Esophagus (tissue), 2 donors: ENCODE results near the gene ZNF385B. TPM values are rescaled to one million over a fixed set of nuclear protein-coding genes. Genes with fewer than 3 reads are reported as not detected.

Source experiments
- H3K27ac ChIP-seq, 2 donors: one replicate each; pipeline ENCODE4 v1.5.1; 2013; ENCODE audit warnings: low read depth in 2 of 2, mild to moderate bottlenecking in 2 of 2, inconsistent platforms in 1 of 2, low read length in 1 of 2, moderate library complexity in 1 of 2
- H3K27me3 ChIP-seq, 2 donors: one replicate each; pipeline ENCODE4 v1.6.1; 2013; ENCODE audit warnings: low read length in 2 of 2, control low read depth in 1 of 2, mild to moderate bottlenecking in 1 of 2; ENCODE audit not compliant: insufficient read depth in 2 of 2, control insufficient read depth in 1 of 2
- H3K36me3 ChIP-seq, 2 donors: one replicate each; pipeline ENCODE4 v1.6.1; 2013; ENCODE audit warnings: low read length in 1 of 2; ENCODE audit not compliant: control insufficient read depth in 2 of 2, insufficient read depth in 2 of 2
- H3K4me1 ChIP-seq, 2 donors: one replicate each; pipeline ENCODE4 v1.6.1; 2013; ENCODE audit warnings: low read length in 1 of 2; ENCODE audit not compliant: control insufficient read depth in 2 of 2, insufficient read depth in 2 of 2
- H3K4me3 ChIP-seq, 2 donors: one replicate each; pipeline ENCODE4 v1.5.1; 2013; ENCODE audit warnings: low read length in 2 of 2, mild to moderate bottlenecking in 2 of 2, low read depth in 1 of 2, moderate library complexity in 1 of 2
- H3K9me3 ChIP-seq, 2 donors: one replicate each; pipeline ENCODE4 v1.6.1; 2013; ENCODE audit warnings: mild to moderate bottlenecking in 2 of 2, low read depth in 1 of 2, low read length in 1 of 2, moderate library complexity in 1 of 2; ENCODE audit not compliant: control insufficient read depth in 2 of 2, insufficient read depth in 1 of 2
- WGBS, 2 donors: extraction: QIAGEN DNeasy Blood & Tissue Kit; methylation state at CpG; one replicate each; pipeline ENCODE4 v1.1.7; 2013; 5-methylcytosine and 5-hydroxymethylcytosine counted together
- polyA plus RNA-seq, 2 donors: library from polyadenylated mRNA; stranded (reverse); fragments of 200-250 nt; gene quantifications; one replicate each; pipeline ENCODE4 v1.2.3, GENCODE V29; 2013
- donor health status: healthy with polysubstance abuse.
- donor health status: Bipolar disorder and iron deficiency.

The ZNF385B gene
- polyA plus RNA-seq, 2 donors, result 0.22 to 0.29 TPM

GRCh38 chr2:179455824-179456223 lies 405.6 kb downstream of the ZNF385B start:
- H3K36me3 ChIP-seq, result no peaks in the 10 kb centered on the region
- H3K27me3 ChIP-seq, result no peaks in the 10 kb centered on the region
- no peak overlapping the region for H3K27ac ChIP-seq
- H3K9me3 ChIP-seq, result no peaks in the 10 kb centered on the region
- 86 to 89% methylated on average over 4 of the region's 4 CpGs for WGBS, 2 donors
- no peaks in the 10 kb centered on the region for H3K4me1 ChIP-seq
- H3K4me3 ChIP-seq, result no peak overlapping the region

DNA sequence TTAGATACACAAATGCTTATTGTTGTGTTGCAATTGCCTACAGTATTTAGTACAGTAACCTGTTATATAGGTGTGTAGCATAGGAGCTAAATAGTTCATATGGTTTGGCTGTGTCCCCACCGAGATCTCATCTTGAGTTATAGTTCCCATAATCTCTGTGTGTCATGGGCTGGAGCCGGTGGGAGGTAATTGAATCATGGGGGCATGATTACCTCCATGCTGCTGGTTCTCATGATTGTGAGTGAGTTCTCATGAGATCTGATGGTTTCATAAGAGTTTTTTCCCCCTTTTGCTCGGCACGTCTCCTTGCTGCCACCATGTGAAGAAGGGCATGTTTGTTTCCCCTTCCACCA lies 406.3 kb downstream of the ZNF385B start:
- no peaks in the 10 kb centered on the region for H3K36me3 ChIP-seq
- 86 to 90% methylated on average over 4 of the region's 4 CpGs for WGBS, 2 donors
- no peaks in the 10 kb centered on the region for H3K9me3 ChIP-seq
- H3K27ac ChIP-seq, result no peak overlapping the region
- no peak overlapping the region for H3K4me3 ChIP-seq
- H3K27me3 ChIP-seq, result no peaks in the 10 kb centered on the region
- no peaks in the 10 kb centered on the region for H3K4me1 ChIP-seq

DNA sequence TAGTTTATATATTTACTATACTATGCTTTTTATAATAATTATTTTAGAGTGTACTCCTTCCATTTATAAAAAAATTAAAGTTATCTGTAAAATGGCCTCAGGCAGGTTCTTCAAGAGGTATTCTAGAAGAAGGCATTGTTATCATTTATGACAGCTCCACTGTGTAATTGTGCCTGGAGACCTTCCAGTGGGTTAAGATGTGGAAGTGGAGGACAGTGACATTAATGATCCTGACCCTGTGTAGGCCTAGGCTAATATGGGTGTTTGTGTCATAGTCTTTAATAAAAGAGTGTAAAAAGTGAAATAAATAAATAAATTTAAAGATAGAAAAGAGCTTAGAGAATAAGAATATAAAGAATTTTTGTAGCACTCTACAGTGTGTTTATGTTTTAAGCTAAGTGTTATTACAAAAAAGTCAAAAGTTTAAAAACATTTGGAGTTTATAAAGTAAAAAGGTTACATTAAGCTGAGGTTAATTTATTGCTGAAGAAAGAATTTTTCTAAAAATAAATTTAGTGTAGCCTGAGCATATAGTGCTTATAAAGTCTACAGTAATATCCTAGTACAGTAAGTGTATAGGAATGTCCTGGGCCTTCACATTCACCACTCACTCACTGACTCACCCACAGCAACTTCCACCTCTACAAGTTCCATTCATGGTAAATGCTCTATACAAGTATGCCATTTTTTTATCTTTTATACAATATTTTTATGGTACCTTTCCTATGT lies 406.8 kb downstream of the ZNF385B start:
- Histone ChIP-seq H3K4me3 (no peak overlapping the region), H3K27ac (no peak overlapping the region), H3K36me3 (no peaks in the 10 kb centered on the region), H3K27me3 (no peaks in the 10 kb centered on the region), H3K4me1 (no peaks in the 10 kb centered on the region), H3K9me3 (no peaks in the 10 kb centered on the region)

- H3K36me3 ChIP-seq, result no peaks in the 10 kb centered on the region
- H3K4me3 ChIP-seq, result no peak overlapping the region
- WGBS, 2 donors, result 85 to 86% methylated on average over 4 of the region's 4 CpGs
- no peaks in the 10 kb centered on the region for H3K9me3 ChIP-seq
- H3K27ac ChIP-seq, result no peak overlapping the region
- H3K27me3 ChIP-seq, result no peaks in the 10 kb centered on the region
- no peaks in the 10 kb centered on the region for H3K4me1 ChIP-seq
These were observed 412.4 kb downstream of the ZNF385B start for GRCh38 chr2:179449010-179449409.

DNA sequence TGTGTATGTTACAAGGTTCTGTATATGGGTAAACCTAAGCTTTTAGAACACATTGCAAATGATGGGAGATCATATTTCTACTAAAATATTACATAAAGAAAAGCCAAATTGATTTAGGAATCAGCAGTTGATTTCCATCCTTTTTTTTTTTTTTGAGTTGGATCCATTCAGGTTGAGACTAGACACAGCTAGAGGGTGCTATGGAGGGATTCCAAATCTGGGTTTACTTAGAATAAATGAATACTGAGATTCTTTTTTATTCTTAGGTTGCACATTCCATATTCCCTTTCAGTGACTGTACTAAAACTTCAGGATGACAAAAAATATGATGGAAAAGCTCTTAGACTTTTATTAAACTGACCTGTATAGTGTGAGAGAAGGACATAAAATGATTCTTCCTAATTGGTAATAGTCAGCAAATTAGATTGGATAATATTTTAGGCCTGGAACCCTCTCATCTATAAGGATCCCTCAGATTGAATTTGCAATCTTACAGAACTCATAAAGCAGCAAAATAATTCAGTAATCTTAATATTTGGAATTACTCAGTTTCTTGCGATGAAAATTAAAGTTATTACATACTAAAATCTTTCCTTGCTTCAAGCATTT lies 413.5 kb downstream of the ZNF385B start:
- 45 to 95% methylated on average over 1 of the region's 1 CpG for WGBS, 2 donors
- Histone ChIP-seq H3K4me3 (no peak overlapping the region), H3K27me3 (no peaks in the 10 kb centered on the region), H3K4me1 (no peaks in the 10 kb centered on the region), H3K27ac (no peak overlapping the region), H3K36me3 (no peaks in the 10 kb centered on the region), H3K9me3 (no peaks in the 10 kb centered on the region)

- Histone ChIP-seq H3K4me1 (no peaks in the 10 kb centered on the region), H3K27ac (no peak overlapping the region), H3K9me3 (no peaks in the 10 kb centered on the region), H3K27me3 (no peaks in the 10 kb centered on the region), H3K4me3 (no peak overlapping the region), H3K36me3 (no peaks in the 10 kb centered on the region)
These were observed 414.0 kb downstream of the ZNF385B start for GRCh38 chr2:179447421-179447820.

- H3K27ac ChIP-seq, result no peak overlapping the region
- 35 to 54% methylated on average over 1 of the region's 1 CpG for WGBS, 2 donors
- H3K27me3 ChIP-seq, result no peaks in the 10 kb centered on the region
- H3K4me1 ChIP-seq, result no peaks in the 10 kb centered on the region
- no peak overlapping the region for H3K4me3 ChIP-seq
- H3K36me3 ChIP-seq, result no peaks in the 10 kb centered on the region
- H3K9me3 ChIP-seq, result no peaks in the 10 kb centered on the region
These were observed 414.8 kb downstream of the ZNF385B start for GRCh38 chr2:179446476-179447141.

- 82 to 89% methylated on average over 3 of the region's 3 CpGs for WGBS, 2 donors
- Histone ChIP-seq H3K4me3 (no peak overlapping the region), H3K27me3 (no peaks in the 10 kb centered on the region), H3K36me3 (no peaks in the 10 kb centered on the region), H3K27ac (no peak overlapping the region), H3K4me1 (no peaks in the 10 kb centered on the region), H3K9me3 (no peaks in the 10 kb centered on the region)
These were observed 417.4 kb downstream of the ZNF385B start for GRCh38 chr2:179444056-179444455.

DNA sequence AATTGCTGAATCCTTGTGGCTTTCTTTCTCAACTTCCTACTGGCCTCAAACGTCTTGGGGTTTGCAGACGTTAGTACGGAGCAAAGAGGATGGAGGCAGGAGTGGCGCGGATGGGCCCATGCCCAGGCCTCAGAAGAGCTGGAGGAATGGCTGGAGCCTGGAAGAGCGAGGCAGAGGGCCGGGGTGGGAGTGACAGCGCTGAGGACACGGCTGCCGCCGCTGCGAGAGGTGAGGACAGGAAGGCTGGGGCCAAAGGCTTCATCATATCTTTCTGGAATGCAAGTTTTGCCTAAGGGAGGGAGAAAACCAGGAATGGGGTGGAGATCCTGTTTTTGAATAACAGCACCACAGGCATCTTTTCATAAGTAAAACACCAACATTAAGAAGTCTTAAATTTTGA lies 418.2 kb downstream of the ZNF385B start:
- Histone ChIP-seq H3K27ac (no peak overlapping the region), H3K27me3 (no peaks in the 10 kb centered on the region), H3K36me3 (no peaks in the 10 kb centered on the region), H3K4me3 (no peak overlapping the region), H3K9me3 (no peaks in the 10 kb centered on the region), H3K4me1 (no peaks in the 10 kb centered on the region)
- 58 to 64% methylated on average over 12 of the region's 12 CpGs for WGBS, 2 donors

GRCh38 chr2:179442206-179442605 lies 419.2 kb downstream of the ZNF385B start:
- 65 to 67% methylated on average over 1 of the region's 1 CpG for WGBS, 2 donors
- Histone ChIP-seq H3K27ac (no peak overlapping the region), H3K4me1 (no peaks in the 10 kb centered on the region), H3K4me3 (no peak overlapping the region), H3K27me3 (no peaks in the 10 kb centered on the region), H3K36me3 (no peaks in the 10 kb centered on the region), H3K9me3 (no peaks in the 10 kb centered on the region)
